Left cardiac atrium (tissue), 4 donors: Measurements from ENCODE around the gene TMEM231. TPM values are rescaled to one million over a fixed set of nuclear protein-coding genes. Genes with fewer than 3 reads are reported as not detected.
"Not testable (repeated sequence)": the region's sequence is repeated elsewhere in the genome, so short reads cannot be mapped to it uniquely, and the experiment has no call there.

ENCODE experiments used
- ATAC-seq, 2 donors: fragments of 200-7000 bp; cut with Tn5 transposase; one replicate each; pipeline ENCODE4 v1.9.1; 2020; ENCODE audit warnings: mild to moderate bottlenecking in 2 of 2, moderate library complexity in 2 of 2
- DNase-seq: peaks from one replicate; pipeline ENCODE4 v3.0.0-alpha.2; 2020
- intact Hi-C, 2 donors: fragments of 100-400 bp; cut with DNase I; formaldehyde crosslinking; loops; one replicate each; pipeline versions ENCODE4 v1.14.1 to v1.15.1; 2022 to 2023
- total RNA-seq, 2 donors: library from RNA; stranded (reverse); fragmentation: NEBNext Ultra II Directional; extraction: Animal tissue kit (Norgen Biotek cat#: 25700); gene quantifications; one replicate each; pipeline ENCODE4 v1.2.1, GENCODE V29; 2021
- donor health status: DM: no; HTN: yes; CAD: no.
- donor health status: DM: no; HTN: yes; CAD: no; lungs with severe emphysema.
- donor health status: DM: yes; HTN: yes; CAD: no.
- donor health status: Dilated cardiomyopathy.

TMEM231 gene
- total RNA-seq, 2 donors from 2014 or later = 5.6 to 7.3 TPM

DNA sequence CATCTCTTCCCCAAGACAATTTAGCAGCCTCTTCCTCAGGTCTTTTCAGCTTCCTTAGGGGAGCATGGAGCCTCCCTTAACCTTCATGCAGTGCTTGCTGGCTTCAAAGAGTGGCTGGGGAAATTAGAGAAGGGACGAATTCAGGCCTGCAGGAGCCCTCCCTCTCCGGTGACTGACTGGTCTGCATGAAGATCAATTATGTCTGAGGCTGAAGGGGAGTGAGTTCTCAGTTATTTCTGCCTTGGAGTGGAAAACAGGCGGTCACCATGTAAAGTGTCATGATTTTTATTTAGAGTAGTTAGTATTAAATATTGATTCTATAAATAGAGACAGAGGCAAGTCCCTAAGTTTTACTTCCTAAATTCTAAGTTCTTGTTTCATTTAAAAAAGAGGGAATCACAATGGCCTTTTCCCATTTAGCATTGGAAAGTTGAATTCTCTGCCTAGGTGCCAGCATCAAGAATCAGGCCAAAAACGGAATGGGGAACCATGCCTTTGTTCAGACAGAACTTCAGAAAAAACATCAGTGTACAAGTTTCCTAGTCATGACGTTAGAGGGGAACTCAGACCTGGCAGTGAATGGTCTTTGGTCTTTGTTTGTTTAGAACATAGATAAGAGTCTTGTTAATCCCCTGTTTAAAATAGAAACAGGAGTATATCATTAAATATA, 14.5 kb upstream of the TMEM231 start:
- ATAC-seq (no peak), DNase-seq (no peak)
- intact Hi-C loops = no loop called here

DNA sequence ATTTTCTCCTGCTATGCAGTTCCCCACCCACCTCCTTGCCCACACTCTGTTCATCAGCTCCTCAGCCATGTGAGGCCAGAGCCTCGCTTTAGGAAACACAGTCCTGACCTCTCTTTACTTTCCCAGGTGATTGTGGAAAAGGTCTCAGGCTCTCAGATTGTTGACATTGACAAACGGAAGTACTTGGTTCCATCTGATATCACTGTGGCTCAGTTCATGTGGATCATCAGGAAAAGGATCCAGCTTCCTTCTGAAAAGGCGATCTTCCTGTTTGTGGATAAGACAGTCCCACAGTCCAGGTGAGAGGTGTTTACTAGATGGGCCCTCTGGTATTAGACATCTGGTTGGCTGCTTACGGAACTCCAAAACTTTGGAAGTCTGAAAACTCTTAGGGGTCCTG, 11.9 kb upstream of the TMEM231 start:
- ATAC-seq = no peak
- no peak for DNase-seq
- intact Hi-C loops = no loop called here

DNA sequence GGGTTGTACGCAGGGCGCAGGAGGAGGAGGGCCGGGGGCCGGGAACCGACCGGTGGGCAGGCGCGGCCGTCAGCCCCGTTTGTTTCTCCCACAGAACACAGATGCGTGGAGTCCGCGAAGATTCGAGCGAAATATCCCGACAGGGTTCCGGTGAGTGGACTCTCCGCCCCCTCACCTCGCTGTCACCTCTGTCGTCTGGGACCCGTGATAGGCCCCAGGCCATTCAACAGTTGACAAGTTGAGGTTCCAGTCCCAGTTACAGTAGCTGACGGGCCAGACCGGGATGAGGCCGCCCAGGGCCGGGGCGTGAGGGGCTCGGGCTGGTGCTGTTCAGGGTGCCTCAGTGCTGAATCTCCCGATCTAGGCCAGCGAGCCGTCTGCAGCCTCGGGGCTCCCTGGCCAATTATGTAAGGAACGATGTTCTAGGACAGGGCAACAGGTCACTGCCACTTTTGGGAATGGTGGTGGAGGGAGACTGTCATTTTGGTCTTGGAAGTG, 10.8 kb upstream of the TMEM231 start:
- intact Hi-C loops = no loop called here
- ATAC-seq (peak; percentile 22 to 43), DNase-seq (no peak)

DNA sequence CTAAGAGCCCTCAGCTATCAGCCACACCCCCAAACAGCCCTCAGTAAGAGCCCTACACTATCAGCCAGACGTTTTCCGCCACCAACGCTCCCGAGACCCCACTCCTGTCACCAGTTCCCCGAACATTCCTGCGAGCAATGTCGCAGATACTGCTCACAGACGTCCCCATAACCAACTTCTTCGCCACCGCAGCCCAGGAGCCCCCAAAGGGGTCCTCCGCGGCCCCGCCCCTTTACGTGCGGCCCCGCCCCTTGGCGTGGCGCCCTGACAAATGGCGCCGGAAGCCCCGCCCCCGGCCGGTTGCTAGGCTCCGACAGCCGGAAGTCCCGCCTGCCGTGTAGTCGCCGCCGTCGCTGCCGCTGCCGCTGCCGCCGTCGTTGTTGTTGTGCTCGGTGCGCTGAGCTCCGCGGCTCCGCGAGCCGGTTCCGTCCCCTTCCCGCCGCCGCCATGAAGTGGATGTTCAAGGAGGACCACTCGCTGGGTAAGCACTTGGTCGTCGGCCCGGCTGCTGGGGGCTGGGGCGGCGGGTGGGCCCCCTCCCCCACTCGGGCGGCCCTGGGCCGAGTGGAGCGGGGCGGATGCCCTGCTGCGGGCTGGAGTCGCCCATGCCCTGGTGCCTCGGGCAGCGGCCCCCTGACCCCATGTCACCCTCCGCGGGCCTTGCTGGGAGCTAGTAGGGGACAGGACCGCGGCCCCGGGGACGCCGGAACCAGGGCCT, 10.1 kb upstream of the TMEM231 start, which contains the start of gene GABARAPL2:
GABARAPL2 (plus strand) TSS at position 340 of the 718 bp plus-strand sequence; CDS start at position 448, 108 bp downstream.
- peak; percentile 94 to 95 for ATAC-seq
- peak; percentile 89 for DNase-seq
- intact Hi-C loops = no loop called here

DNA sequence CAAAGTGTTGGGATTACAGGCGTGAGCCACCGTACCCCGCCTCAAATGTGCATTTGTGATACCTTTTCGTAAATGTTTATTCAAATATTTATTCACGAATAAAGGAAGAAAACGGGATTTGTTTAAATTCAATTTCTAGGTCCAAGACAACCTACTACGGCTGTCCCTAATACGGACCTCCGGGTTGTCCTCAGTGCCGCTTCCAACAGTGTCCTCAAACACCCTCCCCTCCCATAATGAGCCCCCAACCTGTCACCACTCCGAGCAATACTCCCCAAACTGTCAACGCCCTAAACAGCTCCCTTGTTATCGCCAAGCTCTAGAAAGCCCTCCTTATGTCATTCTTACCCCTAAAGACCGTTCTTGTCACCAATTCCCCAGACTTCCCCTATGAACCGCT, 9.6 kb upstream of the TMEM231 start:
- ATAC-seq (no peak), DNase-seq (no peak)
- intact Hi-C loops = no loop called here

DNA sequence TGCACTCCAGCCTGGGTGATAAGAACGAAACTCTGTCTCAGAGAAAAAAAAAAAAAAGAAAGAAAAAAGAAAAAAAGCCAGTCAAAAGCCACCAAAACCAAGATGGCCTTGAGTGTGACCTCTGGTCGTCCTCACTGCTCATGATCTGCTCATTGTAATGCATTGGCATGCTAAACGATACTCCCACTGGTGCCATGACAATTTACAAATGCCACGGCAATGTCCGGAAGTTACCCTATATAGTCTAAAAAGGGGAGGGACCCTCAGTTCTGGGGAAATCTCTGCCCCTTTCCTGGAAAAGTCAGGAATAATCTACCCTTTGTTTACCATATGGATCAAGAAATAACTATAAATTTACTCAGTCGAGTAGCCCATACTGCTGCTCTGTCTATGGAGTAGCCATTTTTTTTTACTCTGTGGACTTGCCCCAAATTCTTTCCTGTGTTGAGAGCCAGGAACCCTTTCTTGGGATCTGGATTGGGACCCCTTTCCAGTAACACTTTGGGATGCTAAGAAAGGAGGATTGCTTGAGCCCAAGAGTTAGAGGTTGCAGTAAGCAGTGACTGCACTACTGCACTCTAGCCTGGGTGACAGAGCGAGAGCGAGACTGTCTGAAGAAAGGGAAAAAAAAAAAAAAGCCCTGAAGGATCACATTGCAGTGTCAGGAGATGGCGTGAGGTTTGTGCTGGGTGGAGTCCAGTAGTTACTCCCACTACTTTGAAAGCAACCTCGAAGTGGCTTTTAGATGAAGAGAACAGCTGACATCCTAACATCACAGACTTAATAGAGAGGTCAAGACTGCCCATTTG, 3.7 kb upstream of the TMEM231 start:
- intact Hi-C loops = no loop called here
- peak in 1 of 2 donors; percentile 14 for ATAC-seq
- no peak for DNase-seq

DNA sequence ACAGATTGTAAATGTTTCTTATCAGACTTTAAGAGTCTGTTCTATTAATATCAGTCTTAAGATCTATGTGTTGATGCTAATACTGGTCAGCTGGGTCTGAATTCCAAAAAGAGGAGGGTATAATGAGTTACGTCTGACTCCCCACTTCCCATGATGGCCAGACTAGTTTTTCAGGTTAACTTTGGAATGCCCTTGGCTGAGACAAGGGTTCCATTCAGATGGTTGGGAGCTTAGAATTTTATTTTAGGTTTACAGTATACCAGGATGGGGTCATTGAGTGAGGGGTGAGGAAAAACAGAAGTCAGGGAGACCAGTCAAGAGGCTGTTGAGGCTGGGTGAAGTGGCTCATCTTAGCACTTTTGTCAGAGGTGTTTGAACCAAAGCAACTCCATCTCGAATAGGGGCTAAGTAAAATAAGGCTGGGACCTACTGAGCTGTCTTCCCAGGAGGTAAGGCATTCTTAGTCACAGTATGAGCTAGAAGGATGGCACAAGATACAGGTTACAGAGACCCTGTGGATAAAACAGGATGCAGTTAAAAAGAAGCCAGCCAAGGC, 2.9 kb upstream of the TMEM231 start:
- intact Hi-C loops = no loop called here
- DNase-seq = no peak
- no peak for ATAC-seq

DNA sequence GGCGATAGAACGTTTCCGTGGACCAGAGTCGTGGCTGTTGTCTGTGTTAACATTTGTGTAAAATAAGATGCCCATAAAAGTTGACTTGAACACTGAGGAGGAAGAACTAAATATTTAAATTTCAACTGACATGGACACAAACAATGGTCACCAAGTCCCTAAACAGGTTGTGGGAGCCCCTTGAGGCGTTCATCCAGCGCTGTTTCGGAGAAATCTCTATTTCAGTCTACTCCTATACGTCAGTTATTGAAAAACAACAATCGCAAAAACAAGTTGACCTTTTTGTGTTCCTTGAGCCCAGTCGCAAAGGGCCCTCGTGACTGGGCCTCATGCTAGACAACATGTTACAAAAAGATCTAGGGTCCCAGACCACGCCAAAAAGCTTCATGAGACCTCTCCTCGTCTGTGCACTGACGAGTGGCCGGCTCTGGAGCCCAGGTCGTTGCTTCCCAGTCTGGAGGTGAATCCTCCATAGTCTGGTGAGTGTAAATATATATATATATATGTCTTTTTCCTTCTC, 439 bp upstream of the TMEM231 start:
- DNase-seq (no peak), ATAC-seq (no peak)
- intact Hi-C loops = no loop called here

DNA sequence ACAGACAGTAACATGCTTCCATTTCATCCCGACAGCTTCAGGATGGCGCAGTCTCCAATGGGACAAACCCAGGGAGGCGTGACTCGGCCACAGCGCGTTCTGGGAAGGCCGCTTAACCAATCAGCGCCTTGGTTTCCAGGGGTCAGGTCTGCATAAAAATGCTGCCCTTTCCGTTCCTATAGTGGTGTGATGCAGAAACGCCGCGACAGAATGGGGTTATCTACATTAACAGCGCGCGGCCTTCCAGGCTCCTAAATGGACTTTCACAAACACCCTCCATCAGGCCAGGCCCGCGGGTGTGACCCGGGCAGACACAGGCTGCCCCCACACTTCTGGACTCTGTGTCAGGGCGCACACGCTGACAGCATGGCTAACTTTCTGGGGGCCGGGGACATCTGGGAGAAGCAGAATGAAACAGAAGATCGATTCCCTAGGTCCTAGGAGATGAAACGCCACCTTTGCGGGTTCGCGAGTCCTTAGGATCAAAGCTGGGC, 792 bp downstream of the TMEM231 start:
- intact Hi-C loops = loop anchor here in 1 of 2 donors (2.0 kb wide), 1 partner anchor 68 kb away; the partner anchor contains the start of gene ADAT1
- DNase-seq (peak; percentile 87), ATAC-seq (peak; percentile 88 to 91)

DNA sequence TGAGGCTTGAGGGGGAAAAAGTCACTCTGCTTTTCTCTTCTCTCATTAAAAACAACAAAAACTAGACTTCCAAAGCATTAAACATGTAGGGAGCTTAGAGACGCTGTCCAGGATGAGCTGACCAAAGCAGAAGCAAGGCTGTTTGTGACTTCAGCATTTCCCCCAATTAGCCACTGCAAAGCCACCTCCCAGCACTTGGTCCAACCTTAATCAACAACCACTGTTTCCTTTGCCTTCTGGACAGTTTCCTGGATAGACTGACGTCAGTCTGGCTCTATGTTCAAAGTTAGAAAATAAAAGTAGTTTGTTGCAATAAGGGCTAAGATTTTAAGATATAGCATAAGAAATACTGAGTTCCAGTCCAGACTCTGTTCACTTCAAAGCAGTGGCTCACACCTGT, 3.1 kb downstream of the TMEM231 start:
- no peak for ATAC-seq
- intact Hi-C loops = no loop called here
- DNase-seq = no peak

DNA sequence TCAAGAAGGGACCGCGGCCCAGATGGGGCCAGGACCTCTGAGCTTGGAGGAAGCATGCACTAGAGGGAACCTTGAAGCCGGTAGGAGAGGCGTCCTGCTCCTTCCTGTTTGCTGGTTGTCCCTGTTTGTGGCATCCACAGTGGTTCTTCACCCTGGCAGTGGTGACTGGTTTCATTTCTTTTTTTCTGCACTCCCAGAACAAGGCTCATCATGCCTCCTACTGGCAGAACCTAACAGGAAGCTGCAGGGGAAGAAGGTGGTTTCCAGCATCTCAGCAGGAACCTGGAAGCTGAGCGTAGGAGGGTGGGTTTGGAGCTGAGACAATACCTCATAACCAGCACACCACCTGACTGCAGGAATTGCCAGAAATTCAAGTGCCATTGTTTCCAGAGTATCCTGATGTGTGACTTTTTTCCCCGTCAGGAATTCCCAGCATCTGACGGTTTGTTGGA, 5.8 kb downstream of the TMEM231 start:
- intact Hi-C loops = no loop called here
- DNase-seq (peak; percentile 37), ATAC-seq (peak; percentile 40 to 45)

DNA sequence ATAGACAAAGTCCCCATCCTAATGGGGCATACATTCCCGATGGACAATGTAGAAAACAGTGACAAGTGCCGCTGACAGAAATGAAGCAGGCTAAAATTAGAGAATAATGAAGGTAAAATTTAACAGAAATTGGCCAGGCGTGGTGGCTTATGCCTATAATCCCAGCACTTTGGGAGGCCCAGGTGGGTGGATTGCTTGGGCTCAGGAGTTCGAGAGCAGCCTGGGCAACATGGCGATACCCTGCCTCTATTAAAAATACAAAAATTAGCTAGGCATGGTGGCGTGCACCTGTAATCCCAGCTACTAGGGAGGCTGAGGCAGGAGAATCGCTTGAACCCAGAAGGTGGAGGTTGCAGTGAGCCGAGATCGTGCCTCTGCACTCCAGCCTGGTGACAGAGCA, 7.6 kb downstream of the TMEM231 start:
- not testable (repeated sequence) for DNase-seq, ATAC-seq
- intact Hi-C loops = loop anchor here in 1 of 2 donors (10.0 kb wide), 1 partner anchor 74 kb away; no protein-coding TSS in a partner anchor

DNA sequence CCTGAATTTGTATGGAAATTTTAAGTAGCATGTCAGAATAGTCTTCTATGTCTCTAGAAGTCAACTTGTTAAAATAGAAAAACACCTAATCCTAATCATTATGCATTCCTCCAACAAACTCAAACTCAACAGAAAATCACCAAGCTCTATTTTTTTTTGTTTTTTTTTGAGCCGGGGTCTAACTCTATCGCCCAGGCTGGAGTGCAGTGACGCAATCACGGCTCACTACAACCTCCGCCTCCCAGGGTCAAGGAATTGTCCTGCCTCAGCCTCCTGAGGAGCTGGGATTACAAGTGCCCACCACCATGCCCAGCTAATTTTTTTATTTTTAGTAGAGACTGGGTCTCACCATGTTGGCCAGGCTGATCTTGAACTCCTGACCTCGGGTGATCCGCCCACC, 9.8 kb downstream of the TMEM231 start:
- DNase-seq (no peak), ATAC-seq (no peak)
- intact Hi-C loops = loop anchor here in 1 of 2 donors (10.0 kb wide), 1 partner anchor 71 kb away; no protein-coding TSS in a partner anchor

DNA sequence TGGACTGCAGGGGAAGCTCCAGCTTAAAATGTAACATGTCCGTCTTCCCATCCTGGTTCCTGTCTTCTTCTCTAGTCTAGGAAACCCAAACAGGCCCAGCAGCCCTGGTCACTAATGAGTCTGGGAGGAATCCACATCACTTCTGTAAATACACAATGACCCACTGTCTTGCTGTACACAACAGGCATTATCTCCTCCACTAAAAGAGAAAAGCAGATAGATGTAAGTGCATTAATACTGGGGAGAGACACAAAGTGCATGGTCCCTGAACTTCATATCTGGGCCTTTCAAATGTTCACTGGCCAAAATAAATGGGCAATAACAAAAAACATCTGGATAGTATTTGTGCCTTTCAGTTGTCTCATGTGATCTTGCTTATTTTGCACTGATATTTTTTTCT, 10.2 kb downstream of the TMEM231 start:
- intact Hi-C loops = loop anchor here in 1 of 2 donors (10.0 kb wide), 1 partner anchor 71 kb away; no protein-coding TSS in a partner anchor
- ATAC-seq, DNase-seq: not testable (repeated sequence)

DNA sequence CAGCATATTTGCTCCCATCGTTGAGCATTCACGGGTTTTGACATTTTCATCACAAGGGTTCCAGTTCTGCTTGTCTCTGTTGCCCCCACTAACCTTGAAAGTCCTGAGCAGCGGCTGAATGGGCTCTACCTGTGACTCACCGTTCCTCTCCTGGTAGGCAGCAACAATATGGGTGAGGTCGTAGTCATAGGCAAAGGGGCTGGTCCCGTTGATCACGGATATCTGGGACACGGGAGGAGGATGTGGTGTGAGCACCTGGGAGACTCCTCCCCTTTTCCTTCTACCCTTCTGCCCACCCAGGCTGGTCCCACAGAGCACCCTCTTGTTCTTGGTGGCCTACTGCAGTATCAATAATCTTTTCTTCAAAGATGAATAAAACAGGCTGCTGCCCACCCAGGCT, 13.6 kb downstream of the TMEM231 start:
- not testable (repeated sequence) for ATAC-seq, DNase-seq
- intact Hi-C loops = loop anchor here in 1 of 2 donors (10.0 kb wide), 1 partner anchor 68 kb away; no protein-coding TSS in a partner anchor

DNA sequence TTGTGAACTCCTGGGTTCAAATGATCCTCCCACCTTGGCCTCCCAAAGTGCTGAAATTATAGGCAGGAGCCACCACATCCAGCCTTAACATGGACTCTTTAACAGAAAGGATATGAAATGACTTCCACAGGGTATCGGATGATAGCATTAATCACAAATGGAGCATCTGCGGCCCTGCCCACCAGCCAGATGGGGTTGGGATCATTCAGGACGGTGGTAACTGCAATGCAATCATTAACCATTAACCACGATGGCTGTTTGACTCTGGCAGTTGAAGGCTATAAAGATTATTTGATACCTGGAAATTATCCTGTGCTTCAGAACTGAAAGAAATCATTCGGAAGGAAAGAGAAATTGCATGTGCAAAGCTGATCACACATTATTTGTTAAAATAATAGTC, 14.8 kb downstream of the TMEM231 start:
- intact Hi-C loops = loop anchor here in 1 of 2 donors (10.0 kb wide), 1 partner anchor 66 kb away; no protein-coding TSS in a partner anchor
- ATAC-seq (no peak), DNase-seq (no peak)

DNA sequence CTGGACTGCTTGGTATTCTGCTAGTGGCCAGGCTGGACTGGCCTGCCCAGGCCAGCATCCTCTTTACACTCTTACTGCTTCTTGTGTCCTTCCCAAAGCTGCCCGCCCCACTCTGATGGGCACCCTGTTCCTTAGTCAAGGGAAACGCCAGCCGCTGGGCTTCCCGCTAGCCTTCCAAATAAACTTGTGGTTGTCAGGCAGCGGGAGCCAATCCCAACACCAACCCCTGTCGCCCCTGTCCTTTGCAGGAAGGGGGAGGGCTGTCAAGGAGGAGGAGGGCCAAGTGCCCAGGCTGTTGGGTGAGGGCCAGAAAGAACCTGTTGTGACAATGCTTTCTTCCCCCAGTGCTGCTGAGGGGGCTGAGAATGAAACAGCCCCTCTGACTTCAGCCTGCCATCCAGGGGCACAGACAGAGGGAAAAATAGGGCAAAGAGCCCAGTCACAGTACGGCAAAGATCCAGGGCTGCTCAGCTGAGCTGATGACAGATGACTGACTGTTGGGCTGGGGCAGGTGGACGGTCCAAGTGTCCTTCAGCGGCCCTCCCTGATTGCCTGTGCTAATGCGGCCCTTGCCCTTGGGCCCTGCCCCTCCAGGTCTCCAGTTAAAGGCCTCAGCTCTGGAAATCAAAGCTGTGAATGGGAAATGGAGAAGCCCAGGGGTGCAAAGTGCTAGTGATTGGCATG, 17.0 kb downstream of the TMEM231 start:
- peak; percentile 92 to 95 for ATAC-seq
- DNase-seq, intact Hi-C loops: not testable (repeated sequence)

DNA sequence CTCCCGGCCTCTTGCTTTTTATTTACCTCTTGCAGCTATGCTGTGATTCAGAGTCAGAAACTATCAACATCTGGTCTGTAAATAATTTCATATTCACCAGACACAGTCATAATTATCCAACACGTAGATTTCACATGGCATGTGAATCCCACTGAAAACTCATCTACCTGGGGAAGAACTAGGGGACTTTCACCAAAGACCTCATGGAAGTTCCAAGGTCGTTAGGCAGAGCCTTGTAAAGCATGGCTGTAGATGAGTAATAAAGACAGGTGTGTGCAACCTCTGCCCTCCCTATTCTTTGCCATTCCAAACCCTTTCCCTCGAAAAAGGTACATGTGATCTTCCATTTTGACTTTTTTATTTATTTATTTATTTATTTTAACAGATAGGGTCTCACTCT, 18.3 kb downstream of the TMEM231 start:
- ATAC-seq (no peak), DNase-seq (no peak)
- intact Hi-C loops = no loop called here
